Kidney tubule cell (primary cell): ENCODE data around the gene UCN.

ENCODE experiments used
- DNase-seq: peaks from one replicate; pipeline ENCODE4 v3.0.0-alpha.2; 2018; ENCODE audit warnings: low spot score

The UCN gene

GRCh38 chr2:27261241-27261925, 46.9 kb downstream of the UCN start:
- no peak for DNase-seq

- no peak for DNase-seq
These were observed 50.2 kb downstream of the UCN start for GRCh38 chr2:27258051-27258450.
